RPMI7951 (cell line): ENCODE results near the gene DVL1. TPM values are rescaled to one million over a fixed set of nuclear protein-coding genes. Genes with fewer than 3 reads are reported as not detected.
"Not testable (repeated sequence)": the region's sequence is repeated elsewhere in the genome, so short reads cannot be mapped to it uniquely, and the experiment has no call there.

Experiments used
- DNase-seq: peaks from one replicate; pipeline ENCODE4 v3.0.0-alpha.2; 2012; ENCODE audit warnings: low read depth
- total RNA-seq: library from RNA; depleted of rRNA; stranded (reverse); fragments of >200 nt; shearing (Covaris generic); gene quantifications from 2 replicates; pipeline ENCODE4 v1.2.3, GENCODE V29; 2014

DVL1 gene
- total RNA-seq, 1 experiment from 2014 or later: 24.0 TPM

DNA sequence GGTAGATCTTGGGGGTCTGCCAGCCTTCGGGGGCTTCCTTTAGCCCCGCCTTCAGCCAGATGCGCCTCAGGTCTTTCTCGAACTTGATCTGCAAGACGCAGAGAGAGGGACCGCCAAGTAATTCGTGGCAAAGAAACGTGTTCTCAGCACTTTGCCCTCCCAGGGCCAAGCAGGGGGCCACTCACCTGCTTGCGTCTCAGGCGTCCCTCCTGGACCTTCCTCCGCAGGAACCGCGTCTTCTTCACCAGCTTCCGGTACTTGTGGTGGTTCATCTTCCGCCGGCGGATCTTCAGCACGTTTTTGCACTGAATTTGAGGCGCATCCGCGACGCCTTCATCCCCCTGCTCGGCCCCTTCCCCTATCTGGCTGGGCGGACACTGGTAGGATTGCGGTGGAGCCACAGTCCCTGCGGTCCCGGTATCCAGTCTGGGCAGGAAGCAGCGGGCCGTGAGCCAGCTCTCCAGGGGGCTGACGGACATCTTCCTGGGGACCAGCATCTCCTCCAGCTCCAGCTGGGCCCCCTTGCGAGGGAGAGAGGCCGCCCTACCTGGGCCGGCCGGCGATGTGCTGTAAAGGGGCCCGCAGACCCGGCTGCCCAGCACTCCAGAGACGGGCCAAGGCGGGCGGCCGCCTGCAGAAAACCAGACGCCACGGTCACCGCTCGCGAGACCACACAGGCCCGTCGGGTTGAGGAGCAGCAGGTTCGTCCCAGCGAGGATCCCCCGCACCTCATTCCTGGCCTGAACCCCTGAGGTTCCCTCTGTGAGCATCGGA lies 24.8 kb upstream of the DVL1 start:
- DNase-seq: no peak

DNA sequence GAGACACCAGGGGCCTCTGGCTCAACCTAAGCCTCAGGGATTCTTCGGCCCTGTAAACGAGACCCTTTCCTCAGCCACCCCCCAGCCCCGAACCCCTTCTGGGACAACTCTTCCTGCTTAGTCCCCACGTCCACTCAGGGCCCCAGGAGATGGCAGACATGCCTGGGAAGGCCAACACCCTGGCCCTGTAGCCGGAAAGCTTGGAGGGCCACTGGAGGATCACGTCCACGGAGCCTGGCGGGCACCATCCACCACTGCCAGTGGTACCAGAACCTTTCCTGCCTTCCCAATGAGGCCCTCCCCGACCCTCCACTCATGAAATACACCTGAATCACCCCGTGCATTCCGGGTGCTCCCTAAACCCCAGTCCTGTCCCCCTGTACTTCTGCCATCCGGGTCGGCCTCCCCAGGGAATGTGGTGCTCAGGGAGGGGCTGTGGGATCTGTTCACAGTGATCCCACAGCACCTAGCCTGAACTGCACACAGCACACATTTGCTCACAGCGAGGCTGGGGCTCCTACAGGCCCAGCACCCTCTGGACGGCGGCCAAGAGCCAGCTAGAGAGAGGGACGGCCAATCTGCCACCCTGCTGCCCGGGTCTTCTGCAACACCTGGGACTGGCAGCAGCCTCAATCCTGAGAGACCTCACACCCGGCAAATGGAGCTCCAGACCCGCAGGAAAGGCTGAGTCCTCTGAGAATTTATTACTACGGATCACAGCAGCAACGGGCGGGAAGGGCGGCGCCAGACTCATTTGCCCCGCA lies 24.0 kb upstream of the DVL1 start:
- DNase-seq: no peak

DNA sequence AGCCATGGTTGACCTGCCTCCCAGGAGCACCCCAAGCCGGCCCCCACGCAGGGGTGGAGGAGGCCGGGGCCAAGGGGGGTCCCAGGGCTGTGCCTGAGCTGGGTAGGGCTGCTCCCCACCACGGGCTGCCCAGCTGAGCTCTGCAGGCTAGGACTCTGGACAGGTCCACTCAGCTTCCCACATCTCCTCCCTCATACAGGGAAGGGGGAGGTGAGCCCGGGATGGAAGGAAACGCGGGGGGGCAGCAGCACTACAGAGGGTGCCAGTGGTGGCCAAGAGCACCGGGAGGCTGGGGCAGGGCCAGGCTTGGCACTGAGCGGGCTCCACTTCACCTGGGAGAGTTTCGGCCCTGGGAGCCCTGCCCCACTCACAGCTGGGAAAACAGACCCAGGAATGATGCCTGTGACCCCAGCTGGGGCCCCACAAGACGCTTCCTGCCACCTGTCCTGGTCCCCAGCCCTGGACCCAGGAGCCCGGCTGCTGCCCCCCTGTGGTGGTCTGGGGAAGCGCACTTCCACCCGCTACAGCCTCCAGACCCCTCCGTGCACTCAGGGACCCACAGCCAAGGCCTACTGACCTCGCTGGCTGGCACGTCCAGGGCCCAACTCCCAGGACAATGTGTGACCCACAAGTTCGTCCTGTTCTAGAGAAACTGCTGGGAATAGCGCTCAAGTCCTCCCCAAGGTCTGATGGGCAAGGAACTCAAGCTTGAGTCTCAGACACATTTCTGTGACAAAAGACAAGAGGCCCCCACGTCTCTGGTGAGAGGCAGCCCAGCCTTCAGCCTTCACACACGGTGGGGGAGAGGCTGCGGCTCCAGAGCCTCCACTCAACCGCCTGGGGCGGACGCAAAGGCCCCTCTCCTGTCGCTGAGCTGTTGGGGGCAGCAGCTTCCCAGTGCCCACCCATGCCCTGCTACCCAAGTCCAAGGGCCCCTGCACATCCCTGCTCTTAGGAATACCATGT lies 22.8 kb upstream of the DVL1 start:
- DNase-seq: peak; percentile 55

DNA sequence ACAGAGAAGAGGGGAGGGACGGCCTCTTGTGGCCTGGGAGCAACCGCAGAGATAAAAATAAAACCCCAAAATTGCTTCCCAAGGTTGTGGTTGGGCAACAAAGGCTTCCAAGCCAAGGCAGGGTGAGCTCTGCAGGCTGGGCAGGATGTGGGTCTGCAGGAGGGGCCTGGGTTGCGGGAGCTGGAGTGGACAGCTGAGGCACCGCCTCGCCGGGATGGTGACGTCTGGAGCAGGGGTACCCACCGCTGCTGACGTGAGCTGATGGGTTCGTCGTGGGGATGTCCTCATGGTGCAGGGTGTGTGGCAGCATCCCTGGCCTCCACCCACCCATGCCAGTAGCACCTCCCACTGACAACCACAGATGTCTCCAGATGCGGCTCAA lies 22.1 kb upstream of the DVL1 start:
- peak; percentile 82 for DNase-seq

DNA sequence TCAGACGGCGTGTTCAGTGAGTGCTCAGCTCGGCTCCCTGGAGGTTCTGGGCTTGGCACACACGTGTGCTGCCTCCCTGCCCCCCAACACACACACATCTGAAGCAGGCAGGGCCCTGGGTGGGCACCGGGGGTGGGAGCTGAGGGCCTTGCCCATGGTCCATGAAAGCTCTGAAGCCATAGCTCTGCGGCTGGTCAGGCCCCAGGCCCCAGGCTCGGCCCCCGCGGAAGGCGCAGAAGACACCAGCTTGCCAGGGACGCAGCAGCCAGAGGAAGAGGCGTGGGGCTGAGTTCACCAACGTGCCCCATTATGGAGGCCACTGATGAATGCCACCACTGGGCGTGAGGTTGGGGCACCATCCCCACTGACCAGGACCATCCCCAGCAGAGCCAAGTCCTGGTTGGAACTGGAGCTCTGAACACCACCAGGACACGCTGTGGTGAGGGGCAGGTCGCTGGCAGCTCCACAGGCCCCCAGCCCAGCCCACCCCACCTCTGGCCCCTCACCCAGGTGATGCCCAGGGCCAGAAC lies 21.6 kb upstream of the DVL1 start:
- DNase-seq: no peak

DNA sequence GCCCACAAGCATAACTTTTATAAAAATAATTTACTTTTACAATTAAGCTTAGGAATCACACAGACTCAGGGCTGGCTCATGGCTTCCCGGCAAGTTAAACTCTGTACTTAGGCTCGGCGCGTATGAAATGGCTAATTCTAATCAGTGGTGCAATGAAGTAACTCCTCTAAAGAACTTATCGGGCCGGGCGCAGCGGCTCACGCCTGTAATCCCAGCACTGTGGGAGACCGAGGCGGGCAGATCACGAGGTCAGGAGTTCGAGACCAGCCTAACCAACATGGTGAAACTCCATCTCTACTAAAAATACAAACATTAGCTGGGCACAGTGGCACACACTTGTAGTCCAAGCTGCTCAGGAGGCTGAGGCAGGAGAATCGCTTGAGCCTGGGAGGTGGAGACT lies 20.9 kb upstream of the DVL1 start:
- DNase-seq: not testable (repeated sequence)

DNA sequence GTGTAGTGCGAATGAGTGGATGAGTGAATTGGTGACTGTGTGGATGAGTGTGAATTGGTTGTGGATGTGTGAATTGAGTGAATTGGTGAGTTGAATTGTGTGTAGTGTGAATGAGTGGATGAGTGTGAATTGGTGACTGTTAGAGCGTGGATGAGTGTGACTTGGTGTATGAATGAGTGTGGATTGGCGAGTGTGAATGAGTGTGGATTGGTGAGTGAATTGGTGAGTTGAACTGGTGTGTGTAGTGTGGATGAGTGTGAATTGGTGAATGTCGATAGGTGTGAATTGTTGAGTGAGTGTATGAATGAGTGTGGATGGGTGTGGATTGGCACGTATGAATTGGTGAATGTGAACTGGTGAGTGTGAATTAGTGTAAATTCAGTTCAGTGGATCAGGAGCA lies 18.1 kb upstream of the DVL1 start:
- no peak for DNase-seq

DNA sequence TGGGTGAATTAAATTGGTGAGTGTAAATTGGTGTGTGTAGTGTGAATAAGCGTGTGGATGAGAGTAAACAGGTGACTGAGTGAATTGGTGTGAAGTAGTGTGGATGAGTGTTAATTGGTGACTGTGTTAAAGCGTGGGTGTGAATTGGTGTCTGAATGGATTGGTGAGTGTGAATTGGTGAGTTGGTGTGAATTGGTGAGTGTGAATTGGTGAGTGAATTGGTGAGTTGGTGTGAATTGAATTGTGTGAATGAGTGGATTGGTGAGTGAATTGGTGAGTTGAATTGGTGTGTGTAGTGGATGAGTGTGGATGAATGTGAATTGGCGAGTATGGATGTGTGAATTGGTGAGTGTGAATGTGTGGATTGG lies 17.5 kb upstream of the DVL1 start:
- DNase-seq: no peak

DNA sequence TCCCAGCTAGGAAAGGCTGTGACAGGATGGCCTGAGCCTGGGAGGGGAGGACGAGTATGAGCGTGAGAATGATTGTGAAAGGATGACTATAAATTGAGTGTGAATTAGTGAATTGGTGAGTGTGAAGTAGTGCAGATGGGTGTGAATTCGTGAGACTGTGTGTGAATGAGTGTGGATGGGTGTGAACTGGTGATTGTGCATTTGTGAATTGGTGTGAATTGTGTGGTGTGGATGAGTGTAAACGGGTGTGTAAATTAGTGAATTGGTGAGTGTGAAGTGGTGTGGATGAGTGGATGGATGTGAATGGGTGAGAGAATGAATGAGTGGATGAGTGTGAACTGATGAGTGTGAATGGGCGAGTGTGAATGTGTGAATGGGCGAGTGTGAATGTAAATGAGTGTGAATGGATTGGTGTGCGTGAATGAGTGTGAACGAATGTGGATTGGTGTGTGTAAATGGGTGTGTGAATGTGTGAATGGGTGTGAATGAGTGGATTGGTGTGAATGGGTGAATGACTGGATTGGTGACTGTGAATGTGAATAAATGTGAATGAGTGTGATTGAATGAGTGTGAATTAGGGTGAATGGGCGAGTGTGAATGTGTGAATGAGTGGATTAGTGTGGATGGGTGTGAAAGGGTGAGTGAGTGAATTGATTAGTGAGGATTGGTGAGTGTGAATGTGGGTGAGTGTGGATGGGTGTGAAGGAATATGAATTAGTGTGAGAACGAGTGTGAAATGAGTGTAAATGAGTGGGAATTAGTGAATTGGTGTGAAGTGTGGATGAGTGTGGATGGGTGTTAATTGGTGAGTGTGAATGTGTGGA lies 16.9 kb upstream of the DVL1 start:
- DNase-seq: no peak

DNA sequence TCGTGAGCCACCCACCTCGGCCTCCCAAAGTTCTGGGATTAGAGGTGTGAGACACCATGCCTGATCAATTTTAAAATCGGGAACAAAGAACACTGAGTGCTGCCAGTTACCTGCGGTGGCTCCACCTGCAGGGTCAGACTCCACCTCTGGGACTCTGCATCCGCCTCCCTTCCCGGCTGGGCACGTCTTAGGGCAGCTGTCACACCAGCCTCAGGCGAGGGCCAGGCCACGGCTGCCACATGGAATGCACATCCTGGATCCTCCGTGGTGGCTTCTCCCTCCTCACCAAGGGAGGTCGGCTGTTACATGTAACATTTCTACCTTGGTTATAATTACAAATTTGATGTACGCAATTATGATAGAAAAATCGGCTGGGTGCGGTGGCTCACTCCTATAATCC lies 15.0 kb upstream of the DVL1 start:
- DNase-seq: peak; percentile 61

DNA sequence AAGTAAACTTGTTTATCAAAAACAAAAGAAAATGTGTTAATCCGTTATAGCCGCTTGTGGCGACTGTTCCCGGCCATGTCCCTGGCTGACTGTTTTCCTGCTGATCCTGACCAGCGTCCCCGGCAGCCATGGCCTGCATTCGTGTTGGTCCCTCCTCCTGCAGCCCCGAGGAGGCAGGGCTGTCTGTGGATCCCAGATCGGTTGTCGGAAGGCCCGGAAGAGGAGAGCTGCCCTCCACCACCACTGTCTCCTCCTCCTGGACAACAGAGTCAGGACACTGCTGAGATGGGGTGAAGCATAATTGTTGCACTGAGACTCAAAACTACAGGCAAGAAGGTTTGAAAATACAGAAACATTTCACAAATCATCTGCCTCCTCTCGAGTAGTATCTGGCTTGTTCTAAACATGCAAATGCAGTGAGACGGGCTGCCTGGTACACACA lies 12.8 kb upstream of the DVL1 start:
- DNase-seq: peak; percentile 62

DNA sequence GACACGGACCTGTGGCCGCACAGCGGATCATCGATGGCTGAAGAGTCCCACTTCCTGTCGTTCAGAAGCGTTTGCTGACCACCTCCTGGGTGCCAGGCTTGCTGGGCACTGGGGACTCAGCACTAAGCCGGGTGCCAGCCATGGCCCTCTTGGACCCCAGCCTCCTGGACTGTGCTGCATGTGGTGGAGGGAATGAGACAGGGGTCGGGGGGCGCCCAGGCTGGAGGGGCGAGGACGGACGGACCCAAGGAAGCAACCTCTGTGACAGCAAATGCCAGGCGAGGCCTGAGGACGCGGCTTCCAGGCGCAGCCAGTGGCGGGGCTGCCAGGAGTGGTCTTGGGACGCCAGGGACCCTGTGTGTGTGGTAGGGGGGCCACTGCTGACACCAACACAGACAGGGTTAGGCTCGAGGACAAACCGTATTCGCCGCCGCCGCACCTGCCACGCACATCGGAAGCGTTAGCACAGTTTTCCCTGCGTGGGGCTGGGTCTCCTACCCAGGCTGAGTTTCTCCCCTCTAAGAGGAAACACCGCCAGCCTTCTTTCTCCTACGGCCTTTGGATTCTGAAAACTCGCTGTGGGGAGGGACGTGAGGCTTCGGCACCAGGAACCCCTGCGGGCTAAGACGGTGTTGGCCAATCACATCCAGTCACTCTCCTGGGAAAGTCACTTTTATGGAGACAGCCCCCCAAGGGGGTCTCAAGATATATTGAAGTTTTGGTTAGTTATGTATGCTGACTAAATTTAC lies 12.2 kb upstream of the DVL1 start:
- DNase-seq: no peak

DNA sequence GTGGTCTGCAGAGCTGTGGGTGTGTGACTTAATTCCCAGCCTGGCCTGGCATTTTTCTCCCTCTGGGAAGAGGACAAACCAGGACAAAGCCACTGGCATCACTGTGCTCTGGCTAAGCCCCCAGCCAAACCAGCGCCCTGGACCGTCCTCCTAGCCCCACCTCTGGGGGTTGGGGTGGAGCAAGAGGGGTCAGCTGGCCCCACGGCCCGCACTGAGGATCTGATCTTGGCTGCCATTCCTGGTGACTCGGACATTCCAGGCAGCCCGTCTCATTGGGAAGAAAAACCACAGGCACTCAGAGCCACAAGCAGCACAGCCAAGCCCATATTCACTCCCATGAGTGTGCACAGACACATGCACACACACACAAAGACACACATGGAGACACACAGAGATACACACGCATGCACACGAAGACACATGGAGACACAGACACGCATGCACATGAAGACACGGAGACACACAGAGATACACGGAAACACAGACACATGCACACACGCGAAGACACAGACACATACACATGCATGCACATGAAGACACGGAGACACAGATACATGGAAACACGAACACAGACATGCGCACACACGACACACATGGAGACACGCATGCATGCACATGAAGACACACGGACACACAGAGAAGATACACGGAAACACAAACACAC lies 11.4 kb upstream of the DVL1 start:
- DNase-seq: peak; percentile 96

DNA sequence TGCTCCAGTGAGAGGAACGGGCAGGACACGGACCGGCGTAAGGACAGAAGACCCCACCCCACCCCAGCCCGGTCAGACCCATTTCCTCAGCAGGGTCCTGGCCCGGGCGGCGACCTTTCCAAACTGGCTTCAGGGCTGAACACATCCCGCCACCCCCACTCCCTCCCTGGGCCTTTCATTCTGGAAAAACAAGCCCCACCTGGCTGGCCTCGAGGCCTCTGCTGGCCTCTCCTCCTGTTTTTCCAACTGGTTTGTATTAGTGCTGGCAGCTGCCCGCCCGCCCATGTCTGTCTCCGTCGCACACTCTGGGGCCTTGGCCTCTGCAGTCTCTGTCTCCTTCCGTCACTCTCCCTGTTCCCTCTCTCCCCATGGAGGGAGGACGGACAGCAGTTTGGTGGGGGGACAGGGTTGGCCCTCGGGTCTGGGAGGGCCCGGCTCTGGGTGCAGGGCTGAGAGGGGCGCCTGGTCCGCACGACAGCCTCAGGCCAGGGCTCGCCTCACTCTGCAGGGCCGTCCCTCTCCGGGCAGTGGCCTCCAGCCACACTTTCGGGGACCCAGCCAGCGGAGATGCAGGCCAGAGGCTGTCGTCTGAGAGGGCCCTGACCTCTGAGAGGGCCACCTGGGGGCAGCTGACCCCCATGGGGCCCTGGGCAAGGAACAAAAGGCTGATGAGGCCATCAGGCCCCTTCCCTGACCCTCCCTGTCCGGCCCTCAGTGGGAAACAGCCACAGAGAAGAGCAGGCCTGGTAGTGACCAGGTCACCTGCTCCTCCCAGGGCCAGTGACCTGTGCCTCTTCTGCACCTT lies 10.6 kb upstream of the DVL1 start:
- DNase-seq: peak; percentile 85

DNA sequence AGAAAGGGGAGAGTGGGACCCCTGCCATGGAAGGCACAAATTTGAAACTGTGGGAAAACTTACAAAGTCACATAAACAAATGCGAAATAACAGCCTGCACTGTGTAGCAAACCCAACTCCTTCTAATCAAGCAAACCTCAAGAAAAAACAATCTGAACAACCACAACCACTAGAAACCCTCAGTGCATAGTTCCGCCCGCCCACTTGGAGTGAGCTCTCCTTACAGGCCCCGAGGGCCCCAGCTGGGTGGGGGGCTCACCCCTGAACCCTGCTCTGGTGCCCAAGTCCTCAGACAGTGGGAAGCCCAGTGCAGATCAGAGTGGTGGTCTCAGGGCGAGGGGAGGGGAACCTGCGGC lies 10.1 kb upstream of the DVL1 start:
- peak; percentile 69 for DNase-seq

DNA sequence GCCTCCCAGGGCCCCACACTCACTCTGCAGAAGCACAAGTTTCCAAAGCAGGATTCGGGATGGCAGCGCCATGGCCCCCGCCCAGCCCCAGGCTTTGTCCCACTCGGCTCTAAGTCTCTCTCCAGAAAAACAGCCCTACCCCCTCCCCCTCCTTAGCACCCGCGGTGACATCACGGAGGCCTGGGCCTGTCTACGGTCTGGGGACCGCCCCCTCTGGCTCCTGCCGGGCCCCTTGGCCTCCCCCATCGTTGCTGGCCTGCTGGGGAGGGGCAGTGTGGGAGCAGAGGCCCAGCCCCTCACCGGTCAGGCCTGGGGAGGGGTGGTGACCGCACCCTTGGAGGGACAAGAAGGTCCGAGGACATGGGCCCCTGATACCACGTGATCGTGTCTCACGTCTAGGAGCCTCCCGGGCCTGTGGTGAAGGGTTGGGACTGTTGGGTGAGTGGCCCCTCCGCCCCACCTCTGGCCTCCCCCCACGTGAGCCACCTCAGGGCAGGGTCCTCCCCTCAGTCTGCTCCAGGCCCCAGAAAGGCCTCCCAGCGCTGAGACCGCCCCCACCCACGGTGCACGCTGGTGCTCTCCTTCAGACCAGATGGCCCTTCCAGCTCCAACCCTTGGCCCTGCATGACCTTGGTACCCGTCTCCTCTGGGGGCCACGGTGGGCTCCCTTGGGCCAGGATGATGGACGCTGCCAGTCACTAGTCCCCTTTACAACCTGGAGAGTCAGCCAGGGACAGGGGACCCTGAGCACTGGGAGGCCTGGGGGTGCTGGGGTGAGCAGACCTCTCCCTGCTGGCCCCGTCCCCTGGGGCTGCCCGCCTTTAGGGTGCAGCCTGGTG lies 9.4 kb upstream of the DVL1 start, which contains the start of gene MXRA8:
MXRA8 (minus strand) TSS at position 123 of the 839 bp plus-strand sequence; CDS start at position 72, 51 bp downstream.
- peak; percentile 44 for DNase-seq

DNA sequence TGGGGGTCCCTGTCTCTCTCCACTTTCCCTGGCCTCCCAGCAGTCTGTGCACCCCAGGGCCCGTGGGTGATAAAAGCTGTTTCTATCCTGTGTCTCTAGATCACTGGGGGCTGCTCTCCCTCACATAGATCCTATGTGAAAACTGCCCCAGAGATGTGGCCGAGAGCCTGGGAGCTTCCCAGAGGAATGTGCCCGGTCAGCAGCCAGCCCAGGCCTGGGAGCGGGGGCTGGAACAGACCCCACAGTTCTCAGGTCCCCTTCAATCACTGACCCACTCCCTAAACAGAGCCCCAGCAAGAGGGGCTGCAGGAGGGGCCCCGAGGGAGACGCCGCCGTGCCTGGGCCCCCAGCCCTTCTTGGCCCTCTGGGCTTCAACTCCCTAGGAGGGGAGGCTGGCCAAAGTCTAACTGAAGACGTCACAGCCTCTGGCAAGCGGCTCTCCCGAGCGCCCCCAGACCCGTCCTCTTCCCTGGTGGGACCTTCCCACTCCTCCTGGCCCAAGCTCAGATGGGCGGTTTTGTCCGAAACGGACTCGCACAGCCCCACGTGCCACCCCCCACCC lies 8.7 kb upstream of the DVL1 start:
- no peak for DNase-seq
